WTC11 (cell line): ENCODE data around the gene ECI1. TPM values are rescaled to one million over a fixed set of nuclear protein-coding genes. Genes with fewer than 3 reads are reported as not detected.

ENCODE experiments used
- microRNA-seq: library from miRNA; unstranded; fragments of <30 nt; microRNA quantifications from one replicate; pipeline ENCODE4 v1.2.0, GENCODE V29; 2022; ENCODE audit warnings: borderline number of aligned reads
- total RNA-seq: library from RNA; stranded (reverse); gene quantifications from 3 replicates; pipeline ENCODE4 v1.2.3, GENCODE V29; 2021

The ECI1 gene
- total RNA-seq, 1 experiment from 2014 or later: 100 TPM

Small RNA genes lying within 50 kb of the gene (microRNA-seq; reads per million reads assigned to microRNA genes)
- gene MIR3677 (not detected), gene MIR4717 (not detected)

Other genes with a start within 250 kb of the ECI1 start
- 53.9 to 66.4 TPM (median 55.5 TPM) in 3 replicates for gene ZNF598, start 241.8 kb downstream of the ECI1 start, total RNA-seq
- 15.2 to 28.6 TPM (median 22.0 TPM) in 3 replicates for gene NPW, start 231.8 kb downstream of the ECI1 start, total RNA-seq
- gene NHERF2, start 224.7 kb downstream of the ECI1 start, total RNA-seq: 23.3 to 31.1 TPM (median 28.0 TPM) in 3 replicates
- 90.5 to 93.4 TPM (median 93.3 TPM) in 3 replicates for gene NTHL1, start 203.8 kb downstream of the ECI1 start, total RNA-seq
- gene TSC2, start 203.6 kb downstream of the ECI1 start, total RNA-seq: 103 to 134 TPM (median 117 TPM) in 3 replicates
- gene PKD1, start 115.7 kb downstream of the ECI1 start, total RNA-seq: 96.8 to 102 TPM (median 98.9 TPM) in 3 replicates
- 6.2 to 7.3 TPM (median 6.9 TPM) in 3 replicates for gene RAB26, start 103.0 kb downstream of the ECI1 start, total RNA-seq
- gene TRAF7, start 95.8 kb downstream of the ECI1 start, total RNA-seq: 148 to 159 TPM (median 152 TPM) in 3 replicates
- gene CASKIN1, start 55.0 kb downstream of the ECI1 start, total RNA-seq: 9.4 to 15.7 TPM (median 11.3 TPM) in 3 replicates
- 71.6 to 76.1 TPM (median 75.9 TPM) in 3 replicates for gene MLST8, start 46.1 kb downstream of the ECI1 start, total RNA-seq
- gene BRICD5, start 40.7 kb downstream of the ECI1 start, total RNA-seq: 12.5 to 15.2 TPM (median 13.6 TPM) in 3 replicates
- gene PGP, start 36.7 kb downstream of the ECI1 start, total RNA-seq: 38.4 to 40.1 TPM (median 39.5 TPM) in 3 replicates
- 27.2 to 34.4 TPM (median 27.8 TPM) in 3 replicates for gene E4F1, start 28.0 kb downstream of the ECI1 start, total RNA-seq
- 0.66 to 1.1 TPM (median 1.0 TPM) in 3 replicates for gene DNASE1L2, start 15.1 kb downstream of the ECI1 start, total RNA-seq
- gene RNPS1, start 16.5 kb upstream of the ECI1 start, total RNA-seq: 331 to 333 TPM (median 333 TPM) in 3 replicates
- gene ABCA3, start 89.1 kb upstream of the ECI1 start, total RNA-seq: 12.1 to 16.8 TPM (median 15.9 TPM) in 3 replicates
- gene CCNF, start 177.9 kb upstream of the ECI1 start, total RNA-seq: 53.5 to 65.7 TPM (median 54.7 TPM) in 3 replicates
- gene TEDC2, start 208.5 kb upstream of the ECI1 start, total RNA-seq: 51.7 to 61.6 TPM (median 51.9 TPM) in 3 replicates
- gene NTN3, start 219.7 kb upstream of the ECI1 start, total RNA-seq: 0.82 to 0.92 TPM (median 0.89 TPM) in 3 replicates
- 17.3 to 21.0 TPM (median 17.8 TPM) in 3 replicates for gene TBC1D24, start 223.5 kb upstream of the ECI1 start, total RNA-seq